ENCODE measurements around the gene DMRTC1B.
"Not testable (repeated sequence)": the region's sequence is repeated elsewhere in the genome, so short reads cannot be mapped to it uniquely, and the experiment has no call there.

DMRTC1B gene, protein sequence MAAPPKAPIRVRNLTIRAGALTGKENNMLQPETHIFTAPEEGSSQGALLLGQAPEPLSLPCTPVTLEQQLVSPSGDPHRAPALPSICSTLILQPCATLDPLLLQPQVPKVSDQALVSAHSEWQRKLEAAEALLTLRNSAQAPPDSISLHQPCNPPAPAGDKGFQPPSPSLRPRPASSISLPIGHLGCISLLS

DNA sequence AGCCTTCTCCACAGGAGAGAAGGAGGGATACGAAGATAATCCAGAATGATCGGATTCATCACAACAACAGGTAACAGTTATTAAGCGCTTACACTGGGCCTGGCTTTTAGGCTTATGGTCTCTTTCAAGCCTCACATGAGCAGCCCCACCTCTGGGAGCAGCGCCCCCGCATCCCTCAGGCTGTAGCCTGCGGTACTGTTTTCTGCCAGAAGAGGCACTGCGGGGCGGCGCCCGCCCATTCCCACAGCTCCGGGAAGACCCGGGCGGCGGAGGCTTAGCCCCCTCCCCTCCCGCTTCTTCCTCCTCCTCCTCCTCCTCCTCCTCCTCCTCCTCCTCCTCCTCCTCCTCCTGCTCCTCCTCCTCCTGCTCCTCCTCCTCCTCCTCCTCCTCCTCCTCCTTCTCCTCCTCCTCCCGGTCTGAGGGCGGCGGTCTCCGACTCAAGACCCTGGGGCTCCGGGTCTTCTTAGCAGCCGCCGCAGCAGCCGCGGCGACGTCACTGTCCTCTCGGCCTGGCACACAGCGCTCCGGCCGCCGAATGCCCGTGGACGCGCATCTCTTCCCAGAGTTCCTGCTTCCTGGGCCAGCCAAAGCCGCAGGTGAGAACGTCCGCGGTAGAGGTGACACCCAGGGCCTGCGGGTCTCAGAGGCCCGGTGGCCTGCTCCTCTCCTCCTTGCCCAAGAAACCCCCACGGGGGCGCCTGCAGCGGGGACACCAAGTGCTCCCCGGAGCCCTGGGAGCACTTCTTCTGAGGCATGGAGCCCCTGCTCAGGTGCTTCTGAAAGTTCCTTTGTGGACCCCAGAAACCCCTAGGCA, at the start of gene DMRTC1B:
TSS of gene DMRTC1B (plus strand) at position 238 of the 814 bp plus-strand sequence. CDS start 68,246 bp downstream, outside the sequence.
- not testable (repeated sequence) for FAIRE-seq

DNA sequence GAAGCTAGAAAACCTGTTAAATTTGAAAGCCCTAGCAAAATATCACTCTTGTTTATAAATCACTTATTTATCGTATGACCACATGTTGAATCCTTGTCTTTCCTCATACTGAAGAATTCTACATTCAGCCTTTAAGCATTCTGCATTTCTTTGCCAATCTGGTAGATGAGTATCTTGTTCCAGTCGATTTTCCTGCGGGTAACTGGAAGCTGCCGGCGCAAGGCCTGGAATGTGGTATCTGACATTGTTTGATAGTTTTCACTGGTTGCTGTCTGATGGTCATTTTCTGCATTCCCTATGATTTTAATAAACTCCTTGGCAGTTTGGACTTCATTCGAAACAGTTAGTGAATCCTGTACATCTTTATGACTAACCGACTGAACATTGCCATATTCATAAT, 48.8 kb upstream of the DMRTC1B start:
- FAIRE-seq: no peak

GRCh38 chrX:72733636-72734035, 43.1 kb upstream of the DMRTC1B start:
- FAIRE-seq: not testable (repeated sequence)

DNA sequence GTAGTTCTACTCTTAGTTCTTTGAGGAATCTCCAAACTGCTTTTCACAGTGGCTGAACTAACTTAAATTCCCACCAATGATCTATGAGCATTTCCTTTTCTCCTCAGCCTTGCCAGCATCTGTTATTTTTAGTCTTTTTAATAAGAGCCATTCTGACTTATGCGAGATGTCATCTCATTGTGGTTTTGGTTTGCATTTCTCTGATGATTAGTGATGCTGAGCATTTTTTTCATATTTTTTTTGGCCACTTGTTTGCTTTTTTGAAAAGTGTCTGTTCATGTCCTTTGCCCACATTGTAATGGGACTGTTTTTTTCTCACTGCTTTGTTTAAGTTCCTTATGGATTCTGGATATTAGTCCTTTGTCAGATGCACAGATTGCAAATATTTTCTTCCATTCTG, 41.1 kb upstream of the DMRTC1B start:
- peak; percentile 14 for FAIRE-seq

DNA sequence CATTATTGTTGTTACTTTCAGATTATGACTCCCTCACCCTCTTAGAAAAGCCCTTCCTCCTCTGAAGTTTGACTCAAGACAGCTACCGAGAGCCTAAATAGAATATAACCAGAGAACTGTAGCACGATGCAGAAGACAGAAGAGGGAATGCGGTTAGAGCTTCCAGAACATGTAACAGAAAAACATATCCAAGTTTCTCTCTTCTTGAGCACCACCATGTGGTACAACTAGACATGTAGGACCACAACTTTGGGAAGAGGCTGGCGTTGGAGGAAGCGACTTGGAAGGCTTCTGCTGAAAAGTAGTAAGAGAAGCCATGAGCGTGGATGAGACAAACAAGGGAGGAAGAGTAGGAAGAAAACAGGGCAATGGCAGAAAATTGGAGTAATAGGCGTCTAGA, 31.1 kb upstream of the DMRTC1B start:
- FAIRE-seq: not testable (repeated sequence)

- not testable (repeated sequence) for FAIRE-seq
Measured at GRCh38 chrX:72748545-72748944, 28.1 kb upstream of the DMRTC1B start.

GRCh38 chrX:72760454-72760853, 16.2 kb upstream of the DMRTC1B start:
- FAIRE-seq: not testable (repeated sequence)

DNA sequence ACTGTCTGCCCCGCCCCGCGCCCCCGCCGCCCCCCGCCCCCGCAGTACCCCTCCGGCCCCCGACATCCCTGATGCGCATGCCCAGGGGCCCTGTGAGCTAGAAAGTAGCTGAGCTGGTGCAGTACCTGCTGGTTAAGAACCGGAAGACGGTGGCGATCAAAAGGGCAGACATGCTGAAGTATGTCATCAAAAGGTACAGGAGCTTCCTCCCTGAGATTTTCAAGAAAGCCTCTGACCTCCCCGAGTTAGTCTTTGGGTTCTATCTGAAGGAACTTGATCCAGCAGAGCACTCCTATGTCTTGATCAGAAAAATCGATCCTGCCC, 739 bp downstream of the DMRTC1B start:
- not testable (repeated sequence) for FAIRE-seq

DNA sequence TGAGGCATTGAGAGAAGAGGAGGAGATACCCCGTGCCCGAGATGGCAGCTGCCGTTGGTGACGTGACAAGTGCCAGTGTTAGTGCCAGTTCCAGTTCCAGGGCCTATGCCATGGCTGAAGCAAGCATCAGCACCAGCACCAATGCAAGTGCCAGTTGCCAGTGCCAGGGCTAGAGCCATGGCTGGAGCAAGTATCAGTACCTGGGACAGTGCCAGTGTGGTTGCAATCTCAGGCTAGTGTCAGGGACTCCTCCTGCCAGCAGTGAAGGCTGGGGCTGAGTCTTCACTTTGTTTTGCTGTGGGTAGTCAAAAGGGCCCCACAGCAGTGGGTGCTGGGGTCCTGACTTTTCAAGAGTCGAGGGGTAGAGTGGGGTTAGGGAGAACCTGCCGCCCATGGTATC, 1.5 kb downstream of the DMRTC1B start:
- not testable (repeated sequence) for FAIRE-seq

DNA sequence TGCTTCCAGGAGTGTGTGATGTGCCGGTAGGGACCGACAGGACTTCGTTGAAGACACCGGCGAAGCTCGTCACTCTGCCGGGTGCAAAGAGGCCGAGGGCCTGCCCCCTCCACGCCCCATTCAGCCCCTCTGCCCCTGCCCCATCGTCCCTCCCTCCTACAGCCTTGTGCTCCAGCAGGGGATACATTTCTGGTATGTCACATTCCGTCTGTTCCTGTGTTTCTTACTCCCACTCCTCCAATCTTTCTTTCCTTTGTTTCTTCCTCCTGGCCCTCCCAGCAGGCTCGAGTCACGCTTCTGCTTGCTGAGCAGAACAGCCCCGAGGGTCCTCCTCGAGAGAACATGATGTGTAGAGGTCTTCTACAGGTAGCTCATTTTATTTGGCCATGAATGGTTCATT, 5.9 kb downstream of the DMRTC1B start, which contains the start of gene FAM236B:
TSS of gene FAM236B (minus strand) at position 101 of the 400 bp plus-strand sequence. CDS start at position 1, 100 bp downstream.
- not testable (repeated sequence) for FAIRE-seq

- not testable (repeated sequence) for FAIRE-seq
Measured at GRCh38 chrX:72783365-72783936, 6.8 kb downstream of the DMRTC1B start.

- FAIRE-seq: not testable (repeated sequence)
Measured at GRCh38 chrX:72783964-72784363, 7.3 kb downstream of the DMRTC1B start.

DNA sequence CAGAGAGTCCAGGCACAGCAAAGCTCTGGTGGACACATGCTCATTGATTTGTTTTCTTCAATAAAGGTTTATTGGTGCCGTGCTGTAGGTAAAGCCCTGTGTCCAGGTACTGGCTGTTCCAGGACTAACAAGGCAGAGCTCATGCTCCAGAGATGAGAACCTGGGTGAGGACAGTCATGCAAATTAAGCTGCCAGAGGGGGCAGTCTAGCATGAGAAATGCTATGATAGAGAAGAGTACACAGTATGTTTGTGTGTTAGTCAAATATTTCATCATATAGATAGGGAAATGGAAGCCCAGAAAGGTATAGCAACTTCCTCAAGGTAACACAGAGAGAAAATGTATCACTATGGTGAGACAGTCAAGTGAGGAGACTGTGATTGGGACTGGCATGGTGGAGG, 11.5 kb downstream of the DMRTC1B start:
- not testable (repeated sequence) for FAIRE-seq

DNA sequence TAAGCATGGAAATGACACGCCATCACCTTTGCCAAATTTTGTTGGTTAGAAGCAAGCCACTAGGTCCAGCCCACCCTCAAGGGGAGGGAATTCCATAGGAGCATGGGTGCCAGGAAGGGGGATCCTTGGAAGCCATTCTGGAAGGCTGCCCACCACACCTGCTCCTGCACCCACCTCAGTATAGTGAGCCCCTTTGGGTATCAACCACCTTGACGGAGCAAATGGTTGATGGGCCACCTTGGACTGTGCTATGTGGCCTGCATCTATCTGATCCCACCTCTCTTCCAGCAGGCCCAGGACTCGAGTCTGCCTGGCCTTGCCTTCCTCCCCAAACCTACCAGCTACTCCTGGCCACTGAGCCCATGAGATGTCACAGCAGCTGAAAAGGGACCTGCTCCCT, 13.7 kb downstream of the DMRTC1B start:
- not testable (repeated sequence) for FAIRE-seq

- FAIRE-seq: not testable (repeated sequence)
Measured at GRCh38 chrX:72808110-72808509, 31.4 kb downstream of the DMRTC1B start, which contains the start of gene FAM236D. TSS of gene FAM236D (minus strand) at chrX:72808210. CDS start at chrX:72808110, 100 bp downstream.

DNA sequence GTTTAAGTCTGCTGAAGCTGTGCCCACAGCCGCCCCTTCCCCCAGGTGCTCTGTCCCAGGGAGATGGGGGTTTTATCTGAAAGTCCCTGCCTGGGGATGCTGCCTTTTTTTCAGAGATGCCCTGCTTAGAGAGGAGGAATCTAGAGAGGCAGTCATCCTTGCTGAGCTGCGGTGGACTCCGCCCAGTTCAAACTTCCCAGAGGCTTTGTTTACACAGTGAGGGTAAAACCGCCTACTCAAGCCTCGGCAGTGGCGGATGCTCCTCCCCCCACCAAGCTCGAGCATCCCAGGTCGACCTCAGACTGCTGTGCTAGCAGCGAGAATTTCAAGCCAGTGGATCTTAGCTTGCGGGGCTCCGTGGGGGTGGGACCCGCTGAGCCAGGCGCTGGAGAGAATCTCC, 54.0 kb downstream of the DMRTC1B start:
- not testable (repeated sequence) for FAIRE-seq

DNA sequence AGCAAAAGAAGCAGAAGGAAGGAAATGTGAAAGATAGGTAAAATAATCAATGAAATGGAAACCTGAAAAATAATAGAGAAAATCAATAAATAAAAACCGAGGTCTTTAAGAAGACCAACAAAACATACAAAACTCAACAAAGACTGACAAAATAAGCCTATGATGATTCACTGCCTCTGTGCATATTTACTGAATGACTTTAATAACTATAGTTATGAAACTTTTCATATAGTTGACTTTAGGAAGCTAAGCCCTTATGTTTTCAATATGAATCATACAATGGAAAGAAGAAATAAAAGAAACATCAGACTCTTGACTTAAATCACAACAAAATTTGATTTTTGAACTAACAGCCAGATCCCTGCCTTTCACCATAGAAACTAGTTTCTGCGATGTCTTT, 60.8 kb downstream of the DMRTC1B start:
- FAIRE-seq: peak; percentile 33

DNA sequence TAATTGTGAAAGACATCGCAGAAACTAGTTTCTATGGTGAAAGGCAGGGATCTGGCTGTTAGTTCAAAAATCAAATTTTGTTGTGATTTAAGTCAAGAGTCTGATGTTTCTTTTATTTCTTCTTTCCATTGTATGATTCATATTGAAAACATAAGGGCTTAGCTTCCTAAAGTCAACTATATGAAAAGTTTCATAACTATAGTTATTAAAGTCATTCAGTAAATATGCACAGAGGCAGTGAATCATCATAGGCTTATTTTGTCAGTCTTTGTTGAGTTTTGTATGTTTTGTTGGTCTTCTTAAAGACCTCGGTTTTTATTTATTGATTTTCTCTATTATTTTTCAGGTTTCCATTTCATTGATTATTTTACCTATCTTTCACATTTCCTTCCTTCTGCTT, 106.2 kb downstream of the DMRTC1B start:
- FAIRE-seq: not testable (repeated sequence)

- not testable (repeated sequence) for FAIRE-seq
Measured at GRCh38 chrX:72889740-72890139, 113.0 kb downstream of the DMRTC1B start.

Data from colon (tissue), 2 donors.